H1 (cell line): ENCODE results near the gene LMNB1. TPM values are rescaled to one million over a fixed set of nuclear protein-coding genes. Genes with fewer than 3 reads are reported as not detected.

ENCODE experiments used
- ASH2L ChIP-seq: fragments of 200-600, 300-600 bp; sonication (generic); IDR thresholded peaks from one replicate; pipeline ENCODE4 v1.7.1; 2017; ENCODE audit warnings: low read length
- BRCA1 ChIP-seq: IDR thresholded peaks from 2 replicates; pipeline ENCODE4 v1.6.1; 2012; ENCODE audit warnings: low read depth, low read length, improper control_type of control experiment
- EZH2 ChIP-seq: fragments of 200-600 bp; sonication (generic); IDR thresholded peaks from 2 replicates; pipeline ENCODE4 v1.7.1; 2012; ENCODE audit warnings: low read depth, mild to moderate bottlenecking, moderate library complexity, low read length, inconsistent platforms; ENCODE audit not compliant: severe bottlenecking
- MAFK ChIP-seq: IDR thresholded peaks from 2 replicates; pipeline ENCODE4 v1.6.1; 2012; ENCODE audit warnings: low read depth, mild to moderate bottlenecking, improper control_type of control experiment, low read length
- POLR2AphosphoS5 ChIP-seq: IDR thresholded peaks from 2 replicates; pipeline ENCODE4 v1.6.1; 2011; ENCODE audit warnings: low read depth, low read length
- POU5F1 ChIP-seq: IDR thresholded peaks from 2 replicates; pipeline ENCODE4 v1.6.1; 2011; ENCODE audit warnings: low read depth, mild to moderate bottlenecking, low read length, moderate library complexity
- SUZ12 ChIP-seq: fragments of 200-600 bp; sonication (generic); IDR thresholded peaks from 2 replicates; pipeline ENCODE4 v1.6.1; 2012; ENCODE audit warnings: mild to moderate bottlenecking, inconsistent platforms, low read length, moderate library complexity, mixed read lengths
- polyA plus RNA-seq, 7 experiments: library from polyadenylated mRNA; depleted of rRNA in 3 of 7; stranded (reverse) in 5 of 7; unstranded in 2 of 7; fragments of >200 nt in 5 of 7; fragments of 200-250 nt in 2 of 7; gene quantifications; 1 replicate in 5 of 7; 2 replicates in 1 of 7; 4 replicates in 1 of 7; pipeline versions ENCODE4 v1.2.1 to v1.2.3, GENCODE V29; 2011 to 2013; ENCODE audit warnings: missing spikeins in 2 of 7, mixed read lengths in 2 of 7
- total RNA-seq: library from RNA; stranded (reverse); fragmentation: NEBNext Ultra II Directional; extraction: Animal tissue kit (Norgen Biotek cat#: 25700); gene quantifications from 2 replicates; pipeline ENCODE4 v1.2.1, GENCODE V29; 2021
- TF ChIP-seq, protein P1 (sequence below): IDR thresholded peaks from 2 replicates; pipeline ENCODE4 v1.6.1; 2011; ENCODE audit warnings: low read length, improper control_type of control experiment

Gene LMNB1
- total and polyA plus RNA-seq, 2 of the 8 experiments (the other 6 are each of a cell fraction or from before 2014, with no cell fraction given), result 73.5 to 225 TPM

GRCh38 chr5:126818736-126819135 lies 41.8 kb downstream of the LMNB1 start (continued):
- TF ChIP-seq, protein P1, sequence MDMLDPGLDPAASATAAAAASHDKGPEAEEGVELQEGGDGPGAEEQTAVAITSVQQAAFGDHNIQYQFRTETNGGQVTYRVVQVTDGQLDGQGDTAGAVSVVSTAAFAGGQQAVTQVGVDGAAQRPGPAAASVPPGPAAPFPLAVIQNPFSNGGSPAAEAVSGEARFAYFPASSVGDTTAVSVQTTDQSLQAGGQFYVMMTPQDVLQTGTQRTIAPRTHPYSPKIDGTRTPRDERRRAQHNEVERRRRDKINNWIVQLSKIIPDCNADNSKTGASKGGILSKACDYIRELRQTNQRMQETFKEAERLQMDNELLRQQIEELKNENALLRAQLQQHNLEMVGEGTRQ, result no peak
- TF ChIP-seq POLR2AphosphoS5, result no peak
- no peak for TF ChIP-seq POU5F1
- no peak for TF ChIP-seq MAFK
- TF ChIP-seq SUZ12, result no peak
- no peak for TF ChIP-seq ASH2L
- TF ChIP-seq EZH2, result no peak
- no peak for TF ChIP-seq BRCA1
